Naive B cell (primary cell): Measurements from ENCODE around the gene ABCB8. TPM values are rescaled to one million over a fixed set of nuclear protein-coding genes. Genes with fewer than 3 reads are reported as not detected.

ENCODE experiments used
- ATAC-seq, 2 donors: fragments of 150-1000 bp; cut with Tn5 transposase; 2 replicates each; pipeline ENCODE4 v1.10.0; 2021; ENCODE audit warnings: low read depth in 2 of 2, mild to moderate bottlenecking in 2 of 2, moderate library complexity in 2 of 2
- DNase-seq: peaks from one replicate; pipeline ENCODE4 v3.0.0; 2022
- H3K27ac Mint-ChIP-seq, 6 donors: one replicate each; pipeline ENCODE4 v1.8.0; 2020 to 2022; ENCODE audit warnings: mild to moderate bottlenecking in 6 of 6, mixed read lengths in 6 of 6, moderate library complexity in 5 of 6, inconsistent platforms in 2 of 6
- H3K27me3 Mint-ChIP-seq, 3 donors: one replicate each; pipeline ENCODE4 v1.8.0; 2021 to 2022; ENCODE audit warnings: mixed read lengths in 3 of 3, mild to moderate bottlenecking in 1 of 3
- H3K36me3 Mint-ChIP-seq, 2 donors: one replicate each; pipeline ENCODE4 v1.8.0; 2020 to 2022; ENCODE audit warnings: mixed read lengths in 2 of 2, inconsistent platforms in 1 of 2, mild to moderate bottlenecking in 1 of 2
- H3K4me1 Mint-ChIP-seq, 3 donors: one replicate each; pipeline ENCODE4 v1.8.0; 2020 to 2022; ENCODE audit warnings: mixed read lengths in 3 of 3, inconsistent platforms in 1 of 3, mild to moderate bottlenecking in 1 of 3, moderate library complexity in 1 of 3
- H3K4me3 Mint-ChIP-seq, 8 donors: one replicate each; pipeline ENCODE4 v1.8.0; 2020 to 2022; ENCODE audit warnings: mild to moderate bottlenecking in 8 of 8, mixed read lengths in 8 of 8, moderate library complexity in 8 of 8, inconsistent platforms in 2 of 8
- H3K9me3 Mint-ChIP-seq, 7 donors: one replicate each; pipeline ENCODE4 v1.8.0; 2020 to 2022; ENCODE audit warnings: mixed read lengths in 7 of 7, mild to moderate bottlenecking in 5 of 7, inconsistent platforms in 2 of 7, moderate library complexity in 1 of 7
- polyA plus RNA-seq, 6 donors: library from polyadenylated mRNA; unstranded; fragments of 300-500 nt; fragmentation: Illumina TruSeq; gene quantifications; one replicate each; pipeline ENCODE4 v1.2.3, GENCODE V29; 2021; ENCODE audit warnings: low read depth in 6 of 6

The ABCB8 gene
- polyA plus RNA-seq, 6 donors from 2014 or later = 18.4 to 32.4 (median 23.4) TPM

- Mint-ChIP-seq H3K27me3 (peaks cover 35 to 63% (median 57%) of the 10 kb centered on the region in 3 donors), H3K9me3 (peaks cover 5 to 20% (median 15%) of the 10 kb centered on the region in 7 donors), H3K27ac (no peak overlapping the region), H3K4me3 (no peak overlapping the region), H3K36me3 (peaks cover 12 to 18% of the 10 kb centered on the region in 2 donors), H3K4me1 (peaks cover 11 to 15% (median 12%) of the 10 kb centered on the region in 3 donors)
- ATAC-seq = no peak
- DNase-seq = no peak
Observed at GRCh38 chr7:150992051-150992640, 36.1 kb upstream of the ABCB8 start.

GRCh38 chr7:150992833-150993302, 35.4 kb upstream of the ABCB8 start:
- Mint-ChIP-seq H3K36me3 (peaks cover 12 to 23% of the 10 kb centered on the region in 2 donors), H3K4me1 (peaks cover 13 to 15% (median 15%) of the 10 kb centered on the region in 3 donors), H3K4me3 (no peak overlapping the region), H3K9me3 (peaks cover 5 to 20% (median 15%) of the 10 kb centered on the region in 7 donors), H3K27ac (no peak overlapping the region), H3K27me3 (peaks cover 35 to 63% (median 61%) of the 10 kb centered on the region in 3 donors)
- ATAC-seq (peak; percentile 29 to 34), DNase-seq (no peak)

DNA sequence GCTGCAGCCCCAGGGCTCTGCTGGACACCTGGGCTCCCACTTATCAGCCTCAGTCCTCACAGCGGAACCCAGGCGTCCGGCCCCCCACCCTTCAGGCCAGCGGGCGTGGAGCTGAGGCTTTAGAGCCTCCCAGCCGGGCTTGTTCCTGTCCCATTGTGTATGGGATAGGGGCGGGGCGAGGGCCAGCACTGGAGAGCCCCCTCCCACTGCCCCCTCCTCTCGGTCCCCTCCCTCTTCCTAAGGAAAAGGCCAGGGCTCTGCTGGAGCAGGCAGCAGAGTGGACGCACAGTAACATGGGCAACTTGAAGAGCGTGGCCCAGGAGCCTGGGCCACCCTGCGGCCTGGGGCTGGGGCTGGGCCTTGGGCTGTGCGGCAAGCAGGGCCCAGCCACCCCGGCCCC, 34.7 kb upstream of the ABCB8 start:
- ATAC-seq = no peak
- DNase-seq = no peak
- Mint-ChIP-seq H3K4me3 (no peak overlapping the region), H3K9me3 (peaks cover 5 to 20% (median 15%) of the 10 kb centered on the region in 7 donors), H3K36me3 (peaks cover 12 to 25% of the 10 kb centered on the region in 2 donors), H3K27ac (no peak overlapping the region), H3K4me1 (peaks cover 7 to 11% (median 9%) of the 10 kb centered on the region in 3 donors), H3K27me3 (peaks cover 33 to 63% (median 61%) of the 10 kb centered on the region in 3 donors)

DNA sequence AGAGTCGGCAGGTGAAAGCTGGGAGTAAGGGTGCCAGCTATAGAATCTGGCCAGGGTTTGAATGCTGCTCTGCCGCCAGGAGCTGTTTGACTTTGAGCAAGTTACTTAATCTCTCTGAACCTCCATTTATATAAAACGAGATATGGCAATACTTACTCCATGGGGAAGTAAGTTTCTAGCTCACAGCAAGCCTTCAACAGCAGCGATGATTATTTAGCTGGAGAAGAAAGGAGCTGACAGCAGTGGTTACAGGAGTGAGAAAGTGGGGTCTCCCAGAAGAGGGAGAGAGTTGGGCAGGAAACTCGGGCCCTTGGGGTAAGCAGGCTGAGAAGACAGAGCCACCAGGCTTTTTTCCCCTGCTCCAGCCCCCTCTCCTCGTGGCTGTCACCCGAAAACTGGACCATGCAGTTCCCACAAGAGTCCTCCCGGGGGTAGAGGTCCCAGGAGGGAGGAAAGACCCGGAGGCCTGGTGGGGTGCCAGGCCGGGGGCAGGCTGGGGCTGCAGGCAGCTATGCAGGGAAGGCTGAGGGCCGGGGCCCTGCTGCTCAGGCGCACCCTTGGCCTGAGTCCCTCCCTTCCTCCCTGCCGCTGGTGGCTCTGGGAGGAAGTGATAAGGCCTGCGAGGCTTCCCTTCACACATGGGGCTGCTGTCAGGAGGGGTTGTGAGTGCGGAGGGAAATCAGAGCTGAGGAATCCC, 34.0 kb upstream of the ABCB8 start:
- no peak overlapping the region for H3K4me3 Mint-ChIP-seq
- ATAC-seq = peak; percentile 58 to 59
- peaks cover 29 to 58% (median 57%) of the 10 kb centered on the region in 3 donors for H3K27me3 Mint-ChIP-seq
- peaks cover under 1 to 4% (median 3%) of the 10 kb centered on the region in 3 donors for H3K4me1 Mint-ChIP-seq
- DNase-seq = no peak
- H3K36me3 Mint-ChIP-seq = peaks cover 12 to 25% of the 10 kb centered on the region in 2 donors
- H3K9me3 Mint-ChIP-seq = peaks cover 5 to 20% (median 15%) of the 10 kb centered on the region in 7 donors
- H3K27ac Mint-ChIP-seq = no peak overlapping the region

DNA sequence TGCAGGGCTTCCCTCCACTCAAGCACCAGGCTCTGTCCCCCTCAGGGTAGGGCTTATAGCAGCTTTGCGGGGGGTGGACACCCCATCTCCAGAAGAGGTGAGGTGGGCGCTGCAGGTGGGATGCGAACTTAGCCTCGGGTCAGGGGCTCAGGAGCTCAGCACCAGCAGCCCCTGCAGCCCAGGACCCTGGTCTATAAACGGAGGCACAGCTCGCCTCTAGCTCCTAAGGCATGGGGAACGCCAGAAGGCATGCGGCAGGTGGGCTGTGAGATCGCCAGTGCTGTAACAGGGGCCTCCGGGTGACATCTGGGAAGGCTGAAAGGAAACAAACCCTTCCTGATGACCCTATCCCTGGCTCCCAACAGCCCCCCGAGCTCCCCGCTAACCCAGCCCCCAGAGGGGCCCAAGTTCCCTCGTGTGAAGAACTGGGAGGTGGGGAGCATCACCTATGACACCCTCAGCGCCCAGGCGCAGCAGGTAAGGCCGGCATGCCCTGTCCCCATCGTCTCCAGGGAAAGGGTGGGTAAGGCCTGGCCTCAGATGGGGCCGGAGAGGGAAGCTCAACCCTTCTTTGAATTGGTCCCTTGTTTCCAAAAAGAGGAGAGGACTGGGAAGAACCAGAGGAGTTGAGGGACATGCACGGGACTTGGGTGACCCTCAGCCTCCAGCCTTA, 33.3 kb upstream of the ABCB8 start:
- no peak overlapping the region for H3K27ac Mint-ChIP-seq
- no peak overlapping the region for H3K4me3 Mint-ChIP-seq
- ATAC-seq = no peak
- H3K4me1 Mint-ChIP-seq = peaks cover 0 to 4% (median 3%) of the 10 kb centered on the region in 3 donors
- peaks cover 23 to 51% (median 50%) of the 10 kb centered on the region in 3 donors for H3K27me3 Mint-ChIP-seq
- H3K36me3 Mint-ChIP-seq = peaks cover 11 to 22% of the 10 kb centered on the region in 2 donors
- no peak for DNase-seq
- peaks cover 4 to 14% (median 11%) of the 10 kb centered on the region in 7 donors for H3K9me3 Mint-ChIP-seq

DNA sequence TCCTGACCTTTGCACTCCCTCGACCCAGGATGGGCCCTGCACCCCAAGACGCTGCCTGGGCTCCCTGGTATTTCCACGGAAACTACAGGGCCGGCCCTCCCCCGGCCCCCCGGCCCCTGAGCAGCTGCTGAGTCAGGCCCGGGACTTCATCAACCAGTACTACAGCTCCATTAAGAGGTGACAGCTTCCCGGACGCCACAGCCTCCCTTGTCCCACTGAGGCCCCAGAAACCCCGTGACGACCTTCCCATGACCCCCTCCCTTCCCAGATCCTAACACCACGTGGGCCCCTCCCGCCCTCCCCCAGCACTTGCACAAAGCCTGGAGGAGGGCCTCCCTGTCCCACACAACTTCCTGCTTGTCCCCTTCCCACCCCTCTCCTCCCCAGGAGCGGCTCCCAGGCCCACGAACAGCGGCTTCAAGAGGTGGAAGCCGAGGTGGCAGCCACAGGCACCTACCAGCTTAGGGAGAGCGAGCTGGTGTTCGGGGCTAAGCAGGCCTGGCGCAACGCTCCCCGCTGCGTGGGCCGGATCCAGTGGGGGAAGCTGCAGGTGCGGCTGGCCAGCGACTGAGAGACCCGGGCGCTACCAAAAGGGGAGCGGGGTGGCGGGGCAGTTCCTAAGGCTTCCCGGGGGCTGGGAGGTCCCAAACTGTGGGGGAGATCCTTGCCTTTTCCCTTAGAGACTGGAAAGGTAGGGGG, 31.7 kb upstream of the ABCB8 start:
- H3K27ac Mint-ChIP-seq = no peak overlapping the region
- H3K9me3 Mint-ChIP-seq = peaks cover 0 to 2% (median 0%) of the 10 kb centered on the region in 7 donors
- peaks cover 0 to 4% (median 3%) of the 10 kb centered on the region in 3 donors for H3K4me1 Mint-ChIP-seq

DNA sequence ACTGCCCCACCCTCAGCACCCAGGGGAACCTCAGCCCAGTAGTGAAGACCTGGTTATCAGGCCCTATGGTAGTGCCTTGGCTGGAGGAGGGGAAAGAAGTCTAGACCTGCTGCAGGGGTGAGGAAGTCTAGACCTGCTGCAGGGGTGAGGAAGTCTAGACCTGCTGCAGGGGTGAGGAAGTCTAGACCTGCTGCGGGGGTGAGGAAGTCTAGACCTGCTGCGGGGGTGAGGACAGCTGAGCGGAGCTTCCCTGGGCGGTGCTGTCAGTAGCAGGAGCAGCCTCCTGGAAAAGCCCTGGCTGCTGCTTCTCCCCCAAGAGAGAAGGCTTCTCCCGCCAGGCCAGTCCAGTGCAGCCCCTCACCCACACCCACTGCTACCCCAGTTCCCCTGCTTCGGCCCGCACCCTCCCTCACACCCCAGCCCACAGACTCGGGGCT, 31.2 kb upstream of the ABCB8 start:
- Mint-ChIP-seq H3K36me3 (peaks cover 0 to 7% of the 10 kb centered on the region in 2 donors), H3K27ac (no peak overlapping the region), H3K9me3 (peaks cover 0 to 2% (median 0%) of the 10 kb centered on the region in 7 donors), H3K27me3 (peaks cover 18 to 51% (median 34%) of the 10 kb centered on the region in 3 donors), H3K4me3 (no peak overlapping the region), H3K4me1 (peaks cover 0 to 4% (median 3%) of the 10 kb centered on the region in 3 donors)
- DNase-seq (no peak), ATAC-seq (no peak)

More for the DNA sequence above, 31.7 kb upstream of the ABCB8 start:
- ATAC-seq = no peak
- Mint-ChIP-seq H3K4me3 (no peak overlapping the region), H3K27me3 (peaks cover 18 to 46% (median 35%) of the 10 kb centered on the region in 3 donors), H3K36me3 (peaks cover 0 to 7% of the 10 kb centered on the region in 2 donors)
- DNase-seq = no peak

DNA sequence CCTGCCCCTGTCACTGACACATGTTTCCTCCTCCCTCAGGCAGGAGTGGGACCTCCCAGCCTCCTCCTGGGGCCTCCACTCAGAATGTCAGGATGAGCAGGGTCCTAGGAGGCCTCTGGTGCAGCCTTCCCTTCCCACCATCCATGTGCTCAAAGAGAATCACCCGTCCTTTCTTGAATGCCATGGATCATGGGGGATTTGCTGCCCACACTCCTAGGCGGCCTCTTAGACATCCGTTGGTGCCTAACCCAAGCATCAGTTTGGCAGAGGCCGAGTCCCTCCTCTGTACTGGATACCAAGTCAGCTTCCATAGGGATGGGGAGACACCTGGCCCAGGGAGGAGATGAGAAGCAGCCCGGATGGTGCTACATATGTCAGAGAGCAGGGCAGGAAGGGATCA, 30.4 kb upstream of the ABCB8 start:
- Mint-ChIP-seq H3K4me3 (no peak overlapping the region), H3K36me3 (peaks cover 0 to 7% of the 10 kb centered on the region in 2 donors), H3K27me3 (peaks cover 18 to 48% (median 28%) of the 10 kb centered on the region in 3 donors), H3K27ac (no peak overlapping the region), H3K9me3 (peaks cover 0 to 2% (median 0%) of the 10 kb centered on the region in 7 donors), H3K4me1 (peaks cover 0 to 4% (median 3%) of the 10 kb centered on the region in 3 donors)
- ATAC-seq (no peak), DNase-seq (no peak)

GRCh38 chr7:150998341-150998740, 29.9 kb upstream of the ABCB8 start:
- Mint-ChIP-seq H3K4me3 (no peak overlapping the region), H3K9me3 (no peaks in the 10 kb centered on the region), H3K27me3 (peaks cover 19 to 44% (median 24%) of the 10 kb centered on the region in 3 donors), H3K27ac (no peak overlapping the region), H3K4me1 (peaks cover 0 to 4% (median 3%) of the 10 kb centered on the region in 3 donors), H3K36me3 (peaks cover 0 to 7% of the 10 kb centered on the region in 2 donors)
- DNase-seq = no peak
- ATAC-seq = no peak

GRCh38 chr7:150999001-150999400, 29.2 kb upstream of the ABCB8 start:
- DNase-seq (no peak), ATAC-seq (no peak)
- H3K27ac Mint-ChIP-seq = no peak overlapping the region

DNA sequence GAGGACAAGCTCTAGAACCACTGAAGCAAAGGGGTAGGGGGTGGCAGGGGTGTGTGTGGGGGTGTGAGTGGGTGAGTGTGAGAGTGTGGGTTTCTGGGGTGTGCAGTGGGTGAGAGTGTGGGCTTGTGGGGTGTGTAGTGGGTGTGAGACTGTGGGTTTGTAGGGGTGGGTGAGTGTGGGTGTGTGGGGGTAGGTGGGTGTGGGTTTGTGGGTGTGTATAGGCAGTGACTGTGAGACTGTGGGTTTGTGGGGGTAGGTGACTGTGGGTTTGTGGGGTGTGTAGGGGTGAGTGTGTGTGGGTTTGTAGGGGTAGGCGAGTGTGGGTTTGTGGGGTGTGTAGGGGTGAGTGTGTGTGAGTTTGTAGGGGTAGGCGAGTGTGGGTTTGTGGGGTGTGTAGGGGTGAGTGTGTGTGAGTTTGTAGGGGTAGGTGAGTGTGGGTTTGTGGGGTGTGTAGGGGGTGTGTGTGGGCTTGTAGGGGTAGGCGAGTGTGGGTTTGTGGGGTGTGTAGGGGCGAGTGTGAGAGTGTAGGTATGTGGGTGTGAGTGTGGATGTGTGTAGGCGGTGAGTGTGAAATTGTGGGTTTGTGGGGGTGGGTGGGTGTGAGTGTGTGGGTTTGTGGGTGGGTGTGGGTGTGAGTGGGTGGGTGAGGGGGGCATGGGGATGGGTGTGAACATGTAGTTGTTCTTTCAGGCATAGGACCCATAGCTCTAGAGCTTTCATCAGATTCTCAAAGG, 28.6 kb upstream of the ABCB8 start:
- ATAC-seq (no peak), DNase-seq (no peak)
- peaks cover 0 to 7% of the 10 kb centered on the region in 2 donors for H3K36me3 Mint-ChIP-seq
- no peaks in the 10 kb centered on the region for H3K9me3 Mint-ChIP-seq
- H3K4me3 Mint-ChIP-seq = no peak overlapping the region
- H3K27me3 Mint-ChIP-seq = peaks cover 21 to 49% (median 30%) of the 10 kb centered on the region in 3 donors
- H3K4me1 Mint-ChIP-seq = peaks cover 0 to 4% (median 3%) of the 10 kb centered on the region in 3 donors
- peak overlapping the region in 1 of 6 donors; percentile 67 for H3K27ac Mint-ChIP-seq

More at GRCh38 chr7:150999001-150999400, 29.2 kb upstream of the ABCB8 start:
- H3K27me3 Mint-ChIP-seq = peaks cover 21 to 44% (median 24%) of the 10 kb centered on the region in 3 donors
- H3K4me1 Mint-ChIP-seq = peaks cover 0 to 4% (median 3%) of the 10 kb centered on the region in 3 donors
- H3K9me3 Mint-ChIP-seq = no peaks in the 10 kb centered on the region
- H3K36me3 Mint-ChIP-seq = peaks cover 0 to 7% of the 10 kb centered on the region in 2 donors
- peak overlapping the region in 1 of 8 donors; percentile 22 for H3K4me3 Mint-ChIP-seq

- ATAC-seq = no peak
- Mint-ChIP-seq H3K36me3 (peaks cover 0 to 7% of the 10 kb centered on the region in 2 donors), H3K4me3 (no peak overlapping the region), H3K27me3 (peaks cover 27 to 50% (median 32%) of the 10 kb centered on the region in 3 donors), H3K4me1 (peaks cover 0 to 4% (median 3%) of the 10 kb centered on the region in 3 donors), H3K9me3 (no peaks in the 10 kb centered on the region), H3K27ac (no peak overlapping the region)
- no peak for DNase-seq
Observed at GRCh38 chr7:151000897-151001495, 27.3 kb upstream of the ABCB8 start.
